Calu3 (cell line): ENCODE measurements around the gene FGF5. TPM values are rescaled to one million over a fixed set of nuclear protein-coding genes. Genes with fewer than 3 reads are reported as not detected.
A peak's percentile ranks its signal among the peaks of the same experiment; 100 is the strongest.

ENCODE experiments used
- BruUV-seq: library from RNA; stranded (reverse); fragments of 400-500 nt; replicated peaks from 2 replicates; lab custom pipeline; 2021; lab: Mats Ljungman, UMichigan
- CTCF ChIA-PET: fragments of 300-600 bp; sonication (Branson Sonifier 250); formaldehyde crosslinking; loops from one replicate; lab custom pipeline; 2022; ENCODE audit warnings: antibody characterized with exemption; lab: Charles Lee
- DNase-seq: peaks from one replicate; pipeline ENCODE4 v3.0.0; 2022
- H3K27ac Mint-ChIP-seq: one replicate; pipeline ENCODE4 v1.8.0; 2022; ENCODE audit warnings: mixed read lengths; ENCODE audit not compliant: unreplicated experiment
- H3K27me3 Mint-ChIP-seq: one replicate; pipeline ENCODE4 v1.8.0; 2022; ENCODE audit warnings: mixed read lengths; ENCODE audit not compliant: unreplicated experiment
- H3K36me3 Mint-ChIP-seq: one replicate; pipeline ENCODE4 v1.8.0; 2022; ENCODE audit warnings: mild to moderate bottlenecking, moderate library complexity, mixed read lengths; ENCODE audit not compliant: insufficient read depth, unreplicated experiment
- H3K4me1 Mint-ChIP-seq: one replicate; pipeline ENCODE4 v1.8.0; 2022; ENCODE audit warnings: mild to moderate bottlenecking, low read depth, mixed read lengths; ENCODE audit not compliant: unreplicated experiment
- H3K4me3 Mint-ChIP-seq: one replicate; pipeline ENCODE4 v1.8.0; 2022; ENCODE audit warnings: mild to moderate bottlenecking, low read depth, moderate library complexity, mixed read lengths; ENCODE audit not compliant: unreplicated experiment
- H3K9me3 Mint-ChIP-seq: one replicate; pipeline ENCODE4 v1.8.0; 2022; ENCODE audit warnings: low read depth, mixed read lengths; ENCODE audit not compliant: unreplicated experiment
- intact Hi-C: fragments of 100-400 bp; cut with micrococcal nuclease; formaldehyde crosslinking; loops from one replicate; pipeline ENCODE4 v1.10.0; 2022; ENCODE audit not compliant: unreplicated experiment
- total RNA-seq: library from RNA; stranded (reverse); gene quantifications from 2 replicates; pipeline ENCODE4 v1.2.3, GENCODE V29; 2022
- TF ChIP-seq, protein P1 (sequence below): fragments of 200-600 bp; IDR thresholded peaks from one replicate; pipeline ENCODE4 v1.8.0; 2022; ENCODE audit warnings: antibody characterized with exemption; ENCODE audit not compliant: unreplicated experiment

Gene FGF5
- total RNA-seq, 1 experiment from 2014 or later: 0.50 TPM

DNA sequence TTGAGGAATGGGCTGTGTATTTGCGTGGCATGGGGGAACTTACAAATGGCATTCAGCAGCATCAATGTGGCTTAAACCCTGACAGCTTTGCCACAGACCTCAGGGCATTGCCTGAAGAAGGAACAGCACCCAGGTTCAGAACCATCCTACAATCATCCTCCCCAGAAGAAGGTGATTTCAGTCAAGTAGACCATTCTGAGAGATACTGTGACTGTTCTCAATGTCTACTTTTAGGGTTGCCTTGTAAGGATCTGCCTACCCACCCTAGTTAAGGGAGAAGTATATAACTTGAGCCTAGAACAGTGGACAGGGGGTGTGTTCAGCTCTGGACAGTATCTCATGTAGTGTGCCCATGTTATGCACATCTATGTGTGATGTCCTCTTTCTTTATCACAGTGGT lies 1.6 kb upstream of the FGF5 start:
- CTCF ChIA-PET: no interaction called here
- Mint-ChIP-seq H3K4me1 (no peaks in the 10 kb centered on the region), H3K27me3 (peaks cover 19% of the 10 kb centered on the region), H3K9me3 (no peaks in the 10 kb centered on the region), H3K4me3 (peak overlapping the region; percentile 80), H3K27ac (no peak overlapping the region), H3K36me3 (peaks cover 16% of the 10 kb centered on the region)
- TF ChIP-seq, protein P1, sequence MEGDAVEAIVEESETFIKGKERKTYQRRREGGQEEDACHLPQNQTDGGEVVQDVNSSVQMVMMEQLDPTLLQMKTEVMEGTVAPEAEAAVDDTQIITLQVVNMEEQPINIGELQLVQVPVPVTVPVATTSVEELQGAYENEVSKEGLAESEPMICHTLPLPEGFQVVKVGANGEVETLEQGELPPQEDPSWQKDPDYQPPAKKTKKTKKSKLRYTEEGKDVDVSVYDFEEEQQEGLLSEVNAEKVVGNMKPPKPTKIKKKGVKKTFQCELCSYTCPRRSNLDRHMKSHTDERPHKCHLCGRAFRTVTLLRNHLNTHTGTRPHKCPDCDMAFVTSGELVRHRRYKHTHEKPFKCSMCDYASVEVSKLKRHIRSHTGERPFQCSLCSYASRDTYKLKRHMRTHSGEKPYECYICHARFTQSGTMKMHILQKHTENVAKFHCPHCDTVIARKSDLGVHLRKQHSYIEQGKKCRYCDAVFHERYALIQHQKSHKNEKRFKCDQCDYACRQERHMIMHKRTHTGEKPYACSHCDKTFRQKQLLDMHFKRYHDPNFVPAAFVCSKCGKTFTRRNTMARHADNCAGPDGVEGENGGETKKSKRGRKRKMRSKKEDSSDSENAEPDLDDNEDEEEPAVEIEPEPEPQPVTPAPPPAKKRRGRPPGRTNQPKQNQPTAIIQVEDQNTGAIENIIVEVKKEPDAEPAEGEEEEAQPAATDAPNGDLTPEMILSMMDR: no peak
- intact Hi-C loops: no loop called here
- no TSS peak for BruUV-seq
- DNase-seq: no peak

DNA sequence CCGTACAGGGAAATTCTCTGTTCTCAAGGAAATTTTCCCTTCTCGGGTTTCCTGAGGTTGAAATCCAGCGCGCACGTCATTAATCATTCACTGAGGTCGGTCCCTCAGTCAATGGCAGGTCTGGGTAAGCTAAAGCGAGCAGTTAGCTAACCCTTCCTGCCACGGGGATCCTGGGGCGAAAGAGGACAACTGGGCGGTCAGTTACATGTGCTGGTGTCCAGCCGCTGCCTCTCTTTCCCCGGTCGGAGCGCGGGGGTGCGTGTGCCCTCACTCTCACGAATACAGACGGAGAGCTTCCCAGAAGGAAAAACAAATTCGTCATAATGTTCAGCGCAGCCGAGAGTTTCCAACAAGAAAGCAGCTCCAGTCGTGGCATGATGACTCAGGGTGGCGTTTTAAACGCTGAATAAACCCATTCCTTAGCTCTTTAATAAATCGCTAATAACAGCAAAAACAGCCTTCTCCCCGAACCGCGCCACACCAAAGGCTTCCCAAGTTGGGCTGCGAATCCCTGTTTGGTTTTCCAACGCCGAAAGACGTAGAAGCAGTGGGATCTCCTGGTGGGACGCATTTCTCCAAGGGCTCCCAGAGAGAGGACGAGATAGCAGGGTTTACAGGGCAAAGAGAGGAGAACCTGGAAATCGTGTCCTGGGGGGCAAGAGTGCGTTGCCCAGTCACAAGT lies 752 bp upstream of the FGF5 start:
- H3K36me3 Mint-ChIP-seq: peaks cover 16% of the 10 kb centered on the region
- CTCF ChIA-PET: interaction anchor here (0.5 to 0.9 kb wide), 2 partner anchors 8 to 70 kb away, joined by 3 to 5 read pairs; partner anchors contain the start of gene CFAP299
- no TSS peak for BruUV-seq
- H3K4me3 Mint-ChIP-seq: peak overlapping the region; percentile 80
- intact Hi-C loops: no loop called here
- no peaks in the 10 kb centered on the region for H3K4me1 Mint-ChIP-seq
- TF ChIP-seq, protein P1: no peak
- no peaks in the 10 kb centered on the region for H3K9me3 Mint-ChIP-seq
- peak overlapping the region; percentile 29 for H3K27ac Mint-ChIP-seq
- DNase-seq: peak; percentile 31
- peaks cover 19% of the 10 kb centered on the region for H3K27me3 Mint-ChIP-seq

DNA sequence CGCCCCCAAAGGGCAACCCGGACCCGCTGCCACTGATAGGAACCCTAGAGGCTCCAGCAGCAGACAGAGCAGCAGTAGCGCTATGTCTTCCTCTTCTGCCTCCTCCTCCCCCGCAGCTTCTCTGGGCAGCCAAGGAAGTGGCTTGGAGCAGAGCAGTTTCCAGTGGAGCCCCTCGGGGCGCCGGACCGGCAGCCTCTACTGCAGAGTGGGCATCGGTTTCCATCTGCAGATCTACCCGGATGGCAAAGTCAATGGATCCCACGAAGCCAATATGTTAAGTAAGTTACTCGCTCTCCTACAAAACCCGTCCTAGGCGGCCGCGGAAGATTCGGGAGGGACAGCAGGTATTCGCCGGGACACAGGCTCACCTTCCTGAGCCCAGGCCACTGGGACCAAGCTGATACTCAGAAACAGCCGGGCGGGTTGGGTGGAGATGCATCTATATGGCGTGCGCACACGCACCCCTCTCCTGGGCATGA lies 477 bp downstream of the FGF5 start:
- H3K4me3 Mint-ChIP-seq: peak overlapping the region; percentile 80
- H3K9me3 Mint-ChIP-seq: no peaks in the 10 kb centered on the region
- intact Hi-C loops: no loop called here
- BruUV-seq: no TSS peak
- no peak for DNase-seq
- TF ChIP-seq, protein P1: no peak
- CTCF ChIA-PET: no interaction called here
- H3K36me3 Mint-ChIP-seq: peaks cover 16% of the 10 kb centered on the region
- H3K4me1 Mint-ChIP-seq: no peaks in the 10 kb centered on the region
- H3K27ac Mint-ChIP-seq: peak overlapping the region; percentile 25
- peaks cover 19% of the 10 kb centered on the region for H3K27me3 Mint-ChIP-seq

DNA sequence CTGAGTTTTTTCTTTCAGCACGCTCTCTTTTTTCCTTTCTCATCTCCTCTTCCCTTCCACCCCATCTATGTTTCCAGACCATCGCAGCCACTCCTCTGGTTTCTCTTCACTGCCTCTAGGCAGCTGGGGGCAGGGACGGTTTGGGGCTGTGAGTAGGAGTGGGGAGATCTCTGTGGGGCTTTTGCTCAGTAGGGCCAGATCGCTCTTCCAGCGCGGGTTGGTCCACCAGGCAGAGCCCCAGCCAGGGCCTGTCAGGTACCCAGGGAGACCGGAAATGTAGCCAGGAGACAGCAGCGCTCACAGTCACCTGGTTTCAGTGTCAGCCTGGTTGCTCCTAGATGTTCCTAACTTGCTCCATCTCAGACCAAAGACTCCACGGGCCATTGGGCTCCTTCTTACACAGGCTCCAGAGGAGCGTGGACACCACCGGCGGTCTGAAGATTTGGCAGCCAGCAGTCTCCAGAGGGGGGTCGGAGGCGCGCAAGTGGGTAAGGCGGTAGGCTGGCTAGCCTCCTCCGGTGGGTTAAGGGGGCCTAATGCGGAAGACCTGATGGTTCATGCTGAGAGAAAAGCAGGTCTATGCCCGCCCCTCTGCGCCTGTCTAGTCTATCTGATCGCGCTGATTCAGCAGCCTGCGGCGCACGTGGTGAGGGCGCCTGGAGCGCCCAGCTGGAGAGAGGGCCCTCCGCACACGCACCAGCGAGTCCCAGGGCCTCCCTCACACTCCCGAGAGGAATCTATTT lies 1.8 kb downstream of the FGF5 start:
- H3K4me3 Mint-ChIP-seq: no peak overlapping the region
- intact Hi-C loops: no loop called here
- peaks cover 19% of the 10 kb centered on the region for H3K27me3 Mint-ChIP-seq
- H3K9me3 Mint-ChIP-seq: no peaks in the 10 kb centered on the region
- no TSS peak for BruUV-seq
- CTCF ChIA-PET: no interaction called here
- TF ChIP-seq, protein P1: no peak
- H3K36me3 Mint-ChIP-seq: peaks cover 16% of the 10 kb centered on the region
- H3K4me1 Mint-ChIP-seq: no peaks in the 10 kb centered on the region
- DNase-seq: no peak
- no peak overlapping the region for H3K27ac Mint-ChIP-seq
